Uterine smooth muscle cell (primary cell): ENCODE results near the gene SLC45A2. TPM values are rescaled to one million over a fixed set of nuclear protein-coding genes. Genes with fewer than 3 reads are reported as not detected.

Source experiments
- total RNA-seq: library from RNA; depleted of rRNA; stranded (reverse); fragments of >200 nt; gene quantifications from 2 replicates; pipeline ENCODE4 v1.2.3, GENCODE V29; 2014

The SLC45A2 gene, protein sequence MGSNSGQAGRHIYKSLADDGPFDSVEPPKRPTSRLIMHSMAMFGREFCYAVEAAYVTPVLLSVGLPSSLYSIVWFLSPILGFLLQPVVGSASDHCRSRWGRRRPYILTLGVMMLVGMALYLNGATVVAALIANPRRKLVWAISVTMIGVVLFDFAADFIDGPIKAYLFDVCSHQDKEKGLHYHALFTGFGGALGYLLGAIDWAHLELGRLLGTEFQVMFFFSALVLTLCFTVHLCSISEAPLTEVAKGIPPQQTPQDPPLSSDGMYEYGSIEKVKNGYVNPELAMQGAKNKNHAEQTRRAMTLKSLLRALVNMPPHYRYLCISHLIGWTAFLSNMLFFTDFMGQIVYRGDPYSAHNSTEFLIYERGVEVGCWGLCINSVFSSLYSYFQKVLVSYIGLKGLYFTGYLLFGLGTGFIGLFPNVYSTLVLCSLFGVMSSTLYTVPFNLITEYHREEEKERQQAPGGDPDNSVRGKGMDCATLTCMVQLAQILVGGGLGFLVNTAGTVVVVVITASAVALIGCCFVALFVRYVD
- under 0.01 TPM in 2 replicates for total RNA-seq

DNA sequence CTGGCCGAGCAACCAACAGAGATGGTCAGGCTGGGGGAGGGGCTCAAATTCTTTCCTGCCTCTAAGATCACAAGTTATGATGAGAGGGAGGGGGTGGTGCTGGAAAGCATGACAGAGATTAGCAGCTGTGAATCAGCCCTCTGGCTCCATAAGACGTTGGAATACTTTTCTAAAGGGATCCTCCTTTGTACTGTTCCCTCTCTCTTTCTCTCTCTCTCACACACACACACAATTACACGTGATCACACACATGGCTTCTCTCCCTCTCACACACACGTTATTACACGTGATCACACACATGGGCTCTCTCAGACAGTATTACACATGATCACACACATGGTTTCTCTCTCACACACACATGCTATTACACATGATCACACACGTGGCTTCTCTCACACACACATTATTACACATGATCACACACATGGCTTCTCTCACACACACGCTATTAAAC, at the start of gene SLC45A2:
Gene SLC45A2 (minus strand): TSS at position 23 of the 454 bp plus-strand sequence. CDS start 110 bp downstream, outside the sequence.

DNA sequence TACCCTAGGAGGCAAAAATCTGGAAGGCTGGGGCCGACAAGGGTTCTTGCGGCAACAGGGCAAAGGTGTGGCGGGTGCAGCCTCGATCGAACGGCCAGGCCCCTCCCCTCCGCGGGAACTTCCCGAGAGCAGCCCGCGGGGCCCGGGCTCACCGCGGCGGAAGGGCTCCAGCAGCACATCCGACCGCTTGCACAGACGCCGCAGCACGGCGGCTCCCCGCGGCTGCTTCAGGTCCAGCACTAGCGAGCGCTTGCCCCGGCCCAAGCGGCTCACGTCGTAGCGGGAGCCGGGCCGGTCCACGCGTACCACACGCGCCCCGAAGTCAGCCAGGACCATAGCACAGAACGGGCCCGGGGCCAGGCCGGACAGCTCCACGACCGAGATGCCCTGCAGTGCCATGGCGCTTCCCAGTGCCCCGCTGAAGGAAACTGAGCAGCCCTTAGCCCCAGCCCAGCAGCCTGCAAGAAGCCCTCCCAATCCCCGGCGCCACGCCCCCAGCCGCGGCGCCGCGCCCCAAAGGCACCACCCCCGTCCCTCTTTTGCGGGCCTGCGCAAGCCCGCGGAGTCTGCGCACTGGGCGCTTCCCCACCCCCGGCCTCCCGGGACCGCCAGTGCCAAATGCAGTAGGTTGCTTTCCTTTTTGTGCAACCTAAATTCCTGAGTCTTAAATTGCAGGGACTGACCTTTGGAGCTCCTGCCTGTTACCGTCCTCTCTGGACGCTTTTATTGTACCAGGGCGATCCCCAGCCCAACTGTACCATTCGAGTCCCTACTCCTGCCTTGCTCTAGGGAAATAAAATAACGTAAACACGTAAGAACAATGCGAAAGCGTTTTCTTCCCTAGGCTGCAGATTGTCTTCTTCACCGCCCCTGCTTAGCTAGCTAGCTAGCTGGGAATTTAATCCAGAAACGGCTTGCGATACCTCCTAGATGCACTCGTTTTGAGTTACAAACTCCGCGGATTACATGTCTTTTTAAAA, 23.4 kb upstream of the SLC45A2 start, which contains the start of gene AMACR:
Gene AMACR (minus strand): TSS at position 430 of the 980 bp plus-strand sequence. CDS start 31 bp downstream, at position 399.

DNA sequence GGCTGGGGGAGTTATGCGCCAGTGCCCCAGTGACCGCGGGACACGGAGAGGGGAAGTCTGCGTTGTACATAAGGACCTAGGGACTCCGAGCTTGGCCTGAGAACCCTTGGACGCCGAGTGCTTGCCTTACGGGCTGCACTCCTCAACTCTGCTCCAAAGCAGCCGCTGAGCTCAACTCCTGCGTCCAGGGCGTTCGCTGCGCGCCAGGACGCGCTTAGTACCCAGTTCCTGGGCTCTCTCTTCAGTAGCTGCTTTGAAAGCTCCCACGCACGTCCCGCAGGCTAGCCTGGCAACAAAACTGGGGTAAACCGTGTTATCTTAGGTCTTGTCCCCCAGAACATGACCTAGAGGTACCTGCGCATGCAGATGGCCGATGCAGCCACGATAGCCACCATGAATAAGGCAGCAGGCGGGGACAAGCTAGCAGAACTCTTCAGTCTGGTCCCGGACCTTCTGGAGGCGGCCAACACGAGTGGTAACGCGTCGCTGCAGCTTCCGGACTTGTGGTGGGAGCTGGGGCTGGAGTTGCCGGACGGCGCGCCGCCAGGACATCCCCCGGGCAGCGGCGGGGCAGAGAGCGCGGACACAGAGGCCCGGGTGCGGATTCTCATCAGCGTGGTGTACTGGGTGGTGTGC, 48.0 kb downstream of the SLC45A2 start, which contains the start of gene RXFP3:
Gene RXFP3 (plus strand): TSS at position 6 of the 636 bp plus-strand sequence. CDS start 355 bp downstream, at position 361.

Other genes with a start within 250 kb of the SLC45A2 start
- 13.5 and 15.1 TPM in 2 replicates for gene ADAMTS12, start 92.7 kb downstream of the SLC45A2 start, total RNA-seq
- not detected in 2 replicates for gene RXFP3, start 48.3 kb downstream of the SLC45A2 start, total RNA-seq
- 10.4 and 17.0 TPM in 2 replicates for gene AMACR, start 23.4 kb upstream of the SLC45A2 start, total RNA-seq
- 1.00 and 1.4 TPM in 2 replicates for gene C1QTNF3, start 58.5 kb upstream of the SLC45A2 start, total RNA-seq